ELF-1 (cell line): ENCODE data around the gene SHOC2.

Source experiments
- DNase-seq: peaks from one replicate; pipeline ENCODE4 v3.0.0-alpha.2; 2016; ENCODE audit warnings: low read depth, low spot score

Gene SHOC2

DNA sequence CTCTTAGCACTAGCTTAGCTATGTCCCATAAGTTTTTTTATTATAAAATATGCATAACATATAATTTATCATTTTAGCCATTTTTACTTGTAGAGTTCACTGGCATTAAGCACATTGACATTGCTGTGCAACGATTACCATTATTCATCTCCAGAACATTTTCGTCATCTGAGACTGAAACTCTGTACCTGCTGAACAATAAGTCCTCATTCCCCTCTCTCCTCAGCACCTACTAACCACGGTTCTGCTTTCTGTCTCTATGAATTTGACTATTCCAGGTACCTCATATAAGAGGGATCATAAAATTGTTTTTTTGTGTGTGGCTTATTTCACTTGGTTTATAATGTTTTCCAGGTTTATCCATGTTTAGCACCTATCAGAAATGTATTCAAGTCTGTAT, 64.1 kb downstream of the SHOC2 start:
- DNase-seq, result no peak

DNA sequence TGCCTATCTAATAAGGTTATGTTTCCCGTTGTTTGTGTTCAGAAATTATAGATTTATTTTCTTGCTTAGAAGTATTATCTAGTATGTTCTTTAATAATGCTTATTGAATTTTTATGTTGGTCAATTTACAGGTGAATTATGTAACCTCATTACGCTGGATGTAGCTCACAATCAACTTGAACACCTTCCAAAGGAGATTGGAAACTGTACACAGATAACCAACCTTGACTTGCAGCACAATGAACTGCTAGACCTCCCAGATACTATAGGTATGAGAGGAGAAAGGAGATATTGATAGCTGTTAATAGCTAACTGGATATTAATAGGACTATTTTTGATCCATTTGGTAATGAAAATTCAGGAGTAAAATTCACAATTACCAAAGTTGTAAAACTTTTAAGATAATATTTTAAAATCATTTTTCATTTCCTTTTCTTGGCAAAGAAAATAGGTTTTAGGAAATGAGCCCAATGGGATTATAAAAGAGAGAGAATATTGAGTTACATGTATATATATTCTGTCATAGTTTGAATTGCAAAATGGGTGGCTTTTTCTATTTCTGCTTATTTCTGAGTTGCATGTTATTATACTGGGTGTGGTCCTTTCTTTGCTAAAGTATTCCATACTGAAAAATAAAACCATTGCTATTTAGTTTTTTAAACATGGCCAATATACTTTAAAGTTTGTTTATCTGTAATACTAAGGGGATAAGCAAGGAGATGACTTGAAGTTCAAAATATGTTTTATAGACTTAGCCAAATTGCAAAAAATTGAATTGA, 66.3 kb downstream of the SHOC2 start:
- DNase-seq, result no peak

- DNase-seq, result no peak
These were observed 69.6 kb downstream of the SHOC2 start for GRCh38 chr10:110989016-110989415.

GRCh38 chr10:110992006-110992800, 72.8 kb downstream of the SHOC2 start:
- DNase-seq, result no peak

GRCh38 chr10:110993024-110993693, 73.8 kb downstream of the SHOC2 start:
- DNase-seq, result no peak

GRCh38 chr10:110994406-110995086, 75.1 kb downstream of the SHOC2 start:
- DNase-seq, result no peak

- DNase-seq, result no peak
These were observed 75.9 kb downstream of the SHOC2 start for GRCh38 chr10:110995301-110995700.

DNA sequence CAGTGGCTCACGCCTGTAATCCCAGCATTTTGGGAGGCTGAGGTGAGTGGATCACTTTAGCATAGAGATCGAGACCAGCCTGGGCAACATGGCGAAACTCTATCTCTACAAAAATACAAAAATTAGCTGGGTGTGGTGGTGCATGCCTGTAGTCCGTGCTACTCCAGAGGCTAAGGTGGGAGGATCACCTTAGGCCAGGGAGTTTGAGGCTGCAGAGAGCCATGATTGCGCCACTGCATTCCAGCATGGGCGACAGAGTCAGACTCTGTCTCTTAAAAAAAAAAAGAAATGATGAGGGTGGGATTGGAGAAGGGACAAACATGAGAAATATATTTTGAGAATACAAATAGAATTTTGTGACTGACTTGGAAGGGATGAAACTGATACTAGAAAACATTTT, 76.9 kb downstream of the SHOC2 start:
- no peak for DNase-seq

DNA sequence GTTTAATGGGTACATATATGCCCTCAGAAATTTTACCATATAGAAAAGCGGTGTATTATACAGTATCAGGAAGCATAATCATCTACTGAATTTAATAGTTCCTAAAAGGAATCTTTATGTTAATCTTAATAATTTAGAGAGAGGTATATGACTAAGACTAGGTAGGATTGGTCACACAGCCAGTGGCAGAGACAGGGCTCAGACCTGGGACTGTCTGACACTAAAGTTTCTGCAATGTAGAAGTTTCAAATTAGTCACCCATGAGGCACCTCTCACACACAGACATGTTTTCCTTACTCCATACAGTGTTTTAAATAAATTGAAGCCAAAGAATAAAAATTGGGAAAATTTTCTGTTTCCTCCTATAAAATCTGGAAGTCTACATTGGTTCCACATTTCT, 84.6 kb downstream of the SHOC2 start:
- no peak for DNase-seq

- no peak for DNase-seq
These were observed 88.1 kb downstream of the SHOC2 start for GRCh38 chr10:111007486-111007885.

DNA sequence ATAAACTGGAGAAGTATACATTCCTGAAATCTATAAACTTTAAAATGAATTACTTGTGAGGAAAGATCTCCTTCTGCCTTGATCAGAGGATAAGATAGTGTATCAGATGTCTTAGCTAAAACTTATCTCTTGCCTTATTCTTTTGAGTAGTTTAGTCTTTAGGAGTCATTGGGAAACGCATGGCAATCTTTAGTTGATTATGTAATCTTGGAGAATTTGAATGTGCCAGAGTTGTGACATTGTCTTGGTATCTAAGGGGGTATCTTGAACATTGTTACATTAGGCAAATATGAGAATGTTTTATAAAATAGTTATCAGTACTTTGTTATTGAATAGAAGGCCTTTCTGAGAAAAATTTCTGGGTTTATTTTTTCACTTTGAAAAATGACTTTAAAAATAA, 95.8 kb downstream of the SHOC2 start:
- no peak for DNase-seq

- DNase-seq, result no peak
These were observed 97.7 kb downstream of the SHOC2 start for GRCh38 chr10:111017098-111017497.

GRCh38 chr10:111018021-111018420, 98.6 kb downstream of the SHOC2 start:
- no peak for DNase-seq

GRCh38 chr10:111023060-111023459, 103.7 kb downstream of the SHOC2 start:
- DNase-seq, result no peak

GRCh38 chr10:111030042-111030750, 110.8 kb downstream of the SHOC2 start:
- DNase-seq, result no peak

DNA sequence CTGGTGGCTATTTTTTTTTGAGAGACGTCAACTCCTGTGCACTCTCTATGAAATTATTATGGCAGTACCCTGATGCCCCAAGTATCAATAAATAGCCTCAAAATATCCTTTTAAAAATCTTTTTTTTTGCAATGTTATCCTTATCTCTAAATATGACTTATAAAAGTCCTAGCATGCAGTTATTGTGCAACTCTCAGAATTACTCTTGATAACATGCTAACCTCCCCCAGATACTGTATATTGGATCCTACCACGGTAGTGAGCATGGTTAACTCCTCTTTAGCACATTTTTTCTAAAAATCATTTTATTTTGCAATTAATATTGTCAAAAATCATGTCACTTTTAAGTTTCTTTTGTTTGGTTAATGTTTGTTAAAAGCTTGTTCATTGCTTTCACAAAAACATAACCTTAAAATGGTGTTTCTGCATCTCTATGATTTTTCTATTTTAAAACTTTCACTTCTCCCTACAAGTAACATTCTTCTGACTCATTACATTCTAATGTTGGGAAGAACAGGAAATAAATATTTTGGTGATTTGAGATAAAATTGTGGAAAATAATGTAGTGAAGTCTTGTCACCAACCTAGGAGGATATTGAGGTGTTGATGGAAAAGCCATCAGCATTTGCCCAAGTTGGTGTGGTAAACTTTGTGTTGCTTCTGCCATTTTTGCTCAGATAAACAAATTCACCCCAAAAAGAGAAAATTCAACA, 115.3 kb downstream of the SHOC2 start:
- no peak for DNase-seq

DNA sequence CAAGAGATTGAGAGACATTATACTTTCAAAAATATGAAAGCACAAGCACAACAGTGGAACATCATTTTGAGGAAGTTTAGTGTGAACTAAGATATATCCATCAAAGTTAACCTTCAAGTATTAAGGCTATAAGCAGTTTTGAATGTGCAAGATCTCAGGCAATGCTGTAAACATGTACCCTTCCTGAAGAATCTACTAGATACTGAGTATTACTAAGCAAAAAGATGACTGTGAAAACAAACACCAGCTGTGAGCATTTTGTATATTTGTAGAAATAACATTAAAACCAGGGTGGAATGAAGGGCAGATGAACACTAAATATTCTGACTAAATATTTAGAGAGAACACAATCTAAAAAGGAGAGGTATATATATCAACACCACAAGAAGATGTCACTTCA, 116.1 kb downstream of the SHOC2 start:
- DNase-seq, result no peak

DNA sequence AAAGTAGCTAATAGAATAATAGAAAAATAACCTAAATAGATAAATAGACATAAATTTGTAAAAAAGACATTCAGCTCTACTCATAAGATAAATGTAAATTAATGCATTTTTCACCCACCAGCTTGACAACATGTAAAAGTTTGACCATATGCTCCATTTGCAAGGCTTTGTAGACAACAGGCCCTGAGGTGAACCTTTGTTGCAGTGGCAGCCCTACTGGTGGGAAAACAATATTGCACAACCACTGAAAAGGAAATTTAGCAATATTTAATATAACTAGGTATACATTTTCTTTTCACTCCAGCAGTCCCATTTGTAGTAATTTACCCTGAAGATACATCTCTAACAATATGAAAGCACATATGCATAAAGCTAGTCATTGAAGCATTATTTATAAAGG, 118.5 kb downstream of the SHOC2 start:
- no peak for DNase-seq

DNA sequence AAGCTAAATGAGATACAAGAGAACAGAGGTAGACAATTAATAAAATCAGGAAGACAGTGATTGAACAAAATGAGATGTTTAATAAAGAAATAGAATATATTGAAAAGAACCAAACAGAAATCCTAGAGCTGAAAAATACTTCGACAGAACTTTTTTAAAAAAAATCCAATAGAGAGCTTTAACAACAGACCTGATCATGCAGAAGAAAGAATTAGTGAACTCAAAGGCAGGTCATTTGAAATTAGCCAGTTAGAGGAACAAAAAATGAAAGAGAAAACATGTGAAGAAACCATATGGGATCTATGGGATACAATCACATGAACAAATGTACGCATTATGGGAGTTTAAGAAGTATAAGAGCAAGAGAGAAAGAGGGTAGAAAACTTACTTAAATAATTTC, 120.1 kb downstream of the SHOC2 start:
- DNase-seq, result no peak

GRCh38 chr10:111057006-111057405, 137.6 kb downstream of the SHOC2 start:
- no peak for DNase-seq
